ENCODE measurements around the gene CDH13.

GRCh38 chr16:83623091-83623730 is 996.4 kb downstream of the CDH13 start:
- TF ChIP-seq GATA2 (IDR thresholded peaks at IDR 0.05; ENCODE audit: low read depth, low read length) (no peak), GATA3 (IDR thresholded peaks at IDR 0.05; ENCODE audit: low read depth, low read length) (no peak)

Data from SH-SY5Y (cell line).